SU-DHL-6 (cell line): ENCODE results near the gene CTDP1.

Source experiments
- CTCF ChIP-seq: fragments of 200-600 bp; sonication (generic); IDR thresholded peaks from one replicate; pipeline ENCODE4 v1.5.1; 2017; ENCODE audit warnings: antibody characterized with exemption, mild to moderate bottlenecking, low read length, moderate library complexity; ENCODE audit not compliant: insufficient read depth, poor library complexity, severe bottlenecking
- EZH2phosphoT487 ChIP-seq: fragments of 200-600 bp; sonication (generic), shearing (Covaris generic); conservative IDR thresholded peaks from 2 replicates; pipeline ENCODE4 v1.6.1; 2018; ENCODE audit warnings: mild to moderate bottlenecking, antibody characterized with exemption, low read length, moderate library complexity, mixed read lengths

GRCh38 chr18:79723036-79723435, 43.4 kb downstream of the CTDP1 start:
- TF ChIP-seq CTCF: no peak
- TF ChIP-seq EZH2phosphoT487: no peak
